T-helper 1 cell treated with Interleukin-12 subunit alpha and Interleukin-12 subunit beta and Interleukin-4 antibody, amounts not matched to agents 30 ng/mL and 1 ng/mL, for 36 hours (primary cell): ENCODE measurements around the gene FAM110C. TPM values are rescaled to one million over a fixed set of nuclear protein-coding genes. Genes with fewer than 3 reads are reported as not detected.
"Not testable (repeated sequence)": the region's sequence is repeated elsewhere in the genome, so short reads cannot be mapped to it uniquely, and the experiment has no call there.

Source experiments
- intact Hi-C: fragments of 100-400 bp; cut with micrococcal nuclease; formaldehyde crosslinking; loops from one replicate; pipeline ENCODE4 v1.15.1; 2024
- total RNA-seq: library from RNA; stranded (reverse); gene quantifications from 2 replicates; pipeline ENCODE4 v1.2.3, GENCODE V29; 2022

The FAM110C gene
- total RNA-seq, 1 donor from 2014 or later: 6.6 TPM

DNA sequence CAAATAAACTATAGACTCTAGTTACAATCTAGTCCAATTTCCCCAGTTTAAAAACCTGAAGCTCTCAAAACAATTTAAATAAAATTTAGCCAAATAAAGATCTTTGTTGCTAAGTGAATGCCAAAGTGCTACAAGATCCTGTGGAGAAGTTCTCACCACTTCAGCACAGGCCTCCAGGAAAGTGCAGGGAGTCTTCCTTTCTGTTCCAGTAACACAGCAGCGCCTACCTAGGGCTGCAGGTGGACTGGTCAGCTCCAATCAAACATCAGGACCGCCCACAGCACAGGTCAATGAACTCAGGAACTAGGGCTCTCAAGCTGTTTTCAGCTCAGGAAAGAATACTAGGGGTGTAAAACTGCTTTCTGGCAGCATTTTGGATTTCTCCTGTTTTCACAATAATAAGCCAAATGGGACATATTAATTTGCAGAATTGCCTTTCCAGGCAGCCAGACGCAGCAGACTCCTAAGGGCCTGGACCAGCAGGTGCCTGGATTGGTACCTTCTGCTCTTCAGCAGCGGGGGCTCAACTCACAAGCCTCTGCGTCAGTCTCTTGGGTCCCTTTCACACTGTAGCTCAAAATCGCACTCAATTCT lies 1.5 kb downstream of the FAM110C start:
- intact Hi-C loops: loop anchor here (1.0 kb wide), 1 partner anchor 12 kb away; no protein-coding TSS in a partner anchor

DNA sequence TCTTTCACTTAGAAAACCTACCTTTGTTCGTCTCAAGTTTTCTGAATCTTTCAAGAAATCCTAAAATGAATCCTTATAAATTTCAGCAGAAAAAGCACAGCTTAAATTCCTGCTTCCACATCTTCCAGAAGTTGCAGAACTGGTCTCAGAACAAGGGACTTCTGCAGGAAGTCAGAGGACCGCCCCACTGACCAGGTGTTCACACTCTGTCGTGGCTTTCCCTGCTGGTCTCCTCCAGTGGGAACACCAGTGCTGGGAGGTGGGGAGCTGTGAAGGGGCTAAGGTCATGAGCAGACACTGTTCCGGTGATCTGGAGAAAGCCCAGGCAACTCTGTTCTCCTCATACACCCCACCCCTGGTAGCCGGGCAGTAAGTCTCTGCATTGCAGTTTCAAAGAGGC lies 3.5 kb downstream of the FAM110C start:
- intact Hi-C loops: no loop called here

DNA sequence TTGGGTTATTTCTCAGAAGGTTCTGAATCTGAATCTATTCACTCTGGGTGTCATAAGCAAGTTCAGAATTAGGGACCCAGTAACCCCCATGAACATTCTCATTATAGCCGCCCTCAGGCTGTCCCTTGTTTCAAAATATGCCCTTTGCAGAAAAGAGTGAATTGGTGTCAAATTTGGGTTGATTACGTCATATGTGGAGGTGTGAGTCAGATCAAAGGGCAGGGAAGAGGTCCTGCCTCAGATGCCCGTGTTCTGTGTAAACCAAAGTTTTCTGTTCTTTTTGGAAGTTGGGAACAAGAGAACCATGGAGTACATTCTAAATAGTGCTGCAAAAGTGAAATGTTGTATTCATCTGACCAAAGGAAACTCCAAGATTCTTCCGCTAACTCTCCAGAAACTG lies 5.8 kb downstream of the FAM110C start:
- intact Hi-C loops: no loop called here

DNA sequence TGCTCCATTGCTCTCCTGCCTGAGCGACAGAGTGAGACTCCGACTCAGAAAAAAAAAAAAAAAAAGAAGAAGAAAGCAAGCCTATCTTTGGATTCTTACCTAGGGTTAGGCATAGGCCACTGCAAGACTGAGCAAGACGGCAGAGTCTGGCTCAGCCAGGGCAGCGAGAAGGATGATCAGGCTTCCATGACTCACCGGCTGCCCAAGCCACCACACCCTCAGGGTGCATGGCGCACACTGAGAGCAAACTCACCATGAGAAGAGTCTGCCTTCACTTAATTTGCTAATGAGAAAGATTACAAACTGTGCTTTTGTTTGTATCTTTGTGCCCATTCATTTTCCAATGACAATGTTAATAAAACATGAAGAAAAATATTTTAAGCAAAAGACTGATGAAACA lies 8.2 kb downstream of the FAM110C start:
- intact Hi-C loops: no loop called here

DNA sequence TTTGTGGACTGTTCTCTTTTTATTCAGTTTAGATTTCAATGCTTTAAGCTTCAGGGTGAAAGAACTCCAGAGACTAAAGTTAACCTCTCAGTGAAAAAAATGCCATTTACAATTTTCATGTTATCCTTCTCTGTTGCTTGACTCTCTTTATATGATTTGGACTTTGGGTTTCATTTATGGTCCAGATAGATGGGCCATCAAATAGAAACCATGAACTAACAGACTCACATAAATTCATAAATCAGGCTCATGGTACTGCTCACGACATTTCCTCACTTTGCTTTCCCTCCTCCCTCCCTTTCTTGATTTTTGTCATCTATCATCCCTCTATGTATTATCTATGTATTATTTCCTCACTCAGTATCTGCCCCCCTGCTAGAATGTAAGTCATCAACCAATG lies 10.0 kb downstream of the FAM110C start:
- intact Hi-C loops: no loop called here

DNA sequence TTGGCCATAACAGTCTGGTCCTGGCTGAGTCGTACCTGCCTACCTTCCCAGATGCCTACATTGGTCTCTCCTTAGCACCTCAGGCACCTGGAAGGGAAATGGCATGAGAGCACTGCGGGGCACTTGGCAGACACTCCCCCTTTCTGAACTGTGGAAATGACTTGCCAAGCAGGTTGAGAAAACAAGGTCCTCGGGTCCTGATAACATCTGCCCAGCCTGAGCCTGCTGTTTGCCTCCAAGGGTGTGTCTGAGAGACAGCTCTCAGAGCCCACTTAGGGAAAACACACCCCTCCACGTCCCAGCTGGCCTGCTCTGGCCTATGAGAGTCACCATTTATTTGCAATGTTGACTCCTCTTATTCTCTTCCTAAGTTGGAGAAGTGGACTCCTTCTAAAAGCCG lies 10.5 kb downstream of the FAM110C start:
- intact Hi-C loops: no loop called here

DNA sequence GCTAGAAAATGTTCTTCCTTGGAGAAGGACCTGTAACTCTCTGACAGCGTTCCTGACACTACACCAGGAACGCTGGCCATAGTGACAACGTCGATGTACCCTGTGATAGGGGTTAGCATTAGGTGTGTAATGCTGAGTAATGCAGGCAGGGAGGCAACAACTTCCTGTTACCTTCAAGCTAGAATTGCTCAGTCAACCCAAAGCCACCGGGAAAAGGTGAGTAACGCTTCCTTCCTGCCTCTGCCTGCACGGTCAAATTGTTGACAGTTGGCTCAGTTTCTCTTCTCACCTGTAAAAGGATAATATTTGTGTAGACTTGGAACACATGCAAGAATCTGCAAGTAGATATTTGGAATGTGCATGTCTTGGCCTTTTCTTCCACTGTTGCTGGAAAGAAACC lies 12.7 kb downstream of the FAM110C start:
- intact Hi-C loops: loop anchor here (1.0 kb wide), 2 partner anchors 9 to 12 kb away; no protein-coding TSS in a partner anchor

DNA sequence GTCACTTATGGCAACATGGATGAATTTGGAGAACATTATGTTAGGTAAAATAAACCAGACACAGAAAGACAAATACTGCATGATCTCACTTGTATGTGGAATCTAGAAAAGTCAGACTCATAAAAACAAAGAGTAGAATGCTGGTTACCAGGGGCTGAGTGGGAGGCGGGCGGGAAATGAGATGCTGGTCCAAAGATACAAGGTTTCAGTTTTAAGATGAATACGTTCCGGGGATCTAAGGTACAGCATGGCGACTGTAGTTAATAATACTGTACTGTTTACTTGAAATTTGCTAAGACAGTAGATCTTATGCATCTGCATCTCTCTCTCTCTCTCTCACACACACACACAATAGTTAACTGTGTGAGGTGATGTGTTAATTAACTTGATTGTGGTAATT lies 14.2 kb downstream of the FAM110C start:
- intact Hi-C loops: no loop called here

DNA sequence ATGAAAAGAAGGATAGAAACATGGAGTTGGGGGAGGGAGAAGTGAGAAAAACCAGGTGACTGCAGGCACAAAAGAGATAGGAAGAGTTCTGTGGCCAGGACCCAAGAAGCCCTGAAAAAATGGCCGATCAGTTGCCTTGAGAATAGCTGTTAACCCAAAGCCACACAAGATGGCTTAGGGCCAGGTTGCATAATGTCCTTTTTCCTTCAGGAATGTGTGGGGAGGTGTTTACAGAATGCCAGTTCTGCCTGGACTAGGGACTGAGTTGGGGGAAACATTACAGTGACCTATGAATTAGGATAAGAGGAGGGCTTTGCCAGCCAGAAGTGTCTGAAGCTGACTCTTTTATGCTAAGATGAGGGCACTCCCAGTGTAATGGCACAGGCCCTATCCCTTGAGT lies 17.1 kb downstream of the FAM110C start:
- intact Hi-C loops: no loop called here

DNA sequence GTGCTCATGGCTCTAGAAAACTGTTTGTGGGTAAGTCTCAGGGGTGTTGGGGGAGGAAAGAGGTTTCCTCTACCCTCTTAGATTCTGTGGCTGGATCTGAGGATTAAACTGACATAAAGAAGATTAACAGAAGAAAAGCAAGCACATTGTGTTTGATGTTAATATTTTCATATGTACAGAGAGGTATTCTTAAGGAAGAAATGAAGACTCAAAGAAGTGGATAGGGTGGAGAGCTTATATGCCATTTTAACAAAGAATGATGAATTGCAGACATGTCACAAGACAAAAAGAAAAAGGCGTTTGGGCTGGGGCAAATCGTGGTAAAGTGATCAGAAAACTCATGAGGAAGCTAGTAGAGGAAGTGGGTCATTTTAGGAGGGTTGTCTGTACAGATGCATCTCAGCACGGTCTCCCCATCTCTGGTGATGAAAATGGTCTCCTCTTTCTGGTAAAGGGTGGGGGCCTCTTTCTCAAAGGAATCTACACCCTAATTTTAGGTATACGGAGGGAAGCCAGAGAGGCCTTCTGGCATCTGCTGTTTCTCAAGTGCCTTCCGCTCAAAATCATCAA lies 17.8 kb downstream of the FAM110C start:
- intact Hi-C loops: no loop called here

DNA sequence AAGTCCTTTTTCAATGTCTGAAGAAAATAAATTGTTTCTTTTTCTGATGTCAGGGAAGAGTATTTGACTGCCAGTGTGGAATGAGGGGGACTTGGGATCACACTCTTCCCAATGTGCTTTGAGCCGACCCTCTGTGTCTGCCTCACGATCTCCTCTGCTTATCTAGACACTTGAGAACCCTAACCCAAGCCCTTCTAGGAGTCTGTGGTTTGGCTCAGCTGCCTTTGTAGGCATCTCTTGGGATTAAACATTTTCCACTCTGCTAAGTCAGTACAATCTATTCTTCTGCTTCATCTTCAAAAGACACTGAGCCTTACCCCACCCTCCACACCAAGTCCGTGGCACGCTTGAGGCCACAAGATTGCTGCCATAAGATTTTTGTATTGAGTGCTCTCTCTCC lies 19.4 kb downstream of the FAM110C start:
- intact Hi-C loops: no loop called here

DNA sequence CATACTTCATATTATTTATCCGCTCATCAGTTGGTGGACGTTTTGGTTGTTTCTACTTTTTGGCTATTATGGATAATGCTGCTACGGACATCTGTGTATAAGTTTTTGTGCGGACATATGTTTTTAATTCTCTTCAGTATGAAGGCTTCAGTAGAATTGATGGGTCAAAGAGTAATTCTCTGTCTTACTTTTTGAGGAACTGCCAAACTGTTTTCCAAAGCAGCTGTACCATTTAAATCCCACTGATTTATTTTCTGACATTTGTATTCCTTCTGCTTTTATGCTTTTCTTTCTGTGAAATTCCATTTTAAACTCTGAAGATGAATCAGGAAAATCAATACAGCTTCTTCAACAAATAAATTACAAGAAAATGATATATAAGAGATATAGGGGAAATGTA lies 20.8 kb downstream of the FAM110C start:
- intact Hi-C loops: no loop called here

DNA sequence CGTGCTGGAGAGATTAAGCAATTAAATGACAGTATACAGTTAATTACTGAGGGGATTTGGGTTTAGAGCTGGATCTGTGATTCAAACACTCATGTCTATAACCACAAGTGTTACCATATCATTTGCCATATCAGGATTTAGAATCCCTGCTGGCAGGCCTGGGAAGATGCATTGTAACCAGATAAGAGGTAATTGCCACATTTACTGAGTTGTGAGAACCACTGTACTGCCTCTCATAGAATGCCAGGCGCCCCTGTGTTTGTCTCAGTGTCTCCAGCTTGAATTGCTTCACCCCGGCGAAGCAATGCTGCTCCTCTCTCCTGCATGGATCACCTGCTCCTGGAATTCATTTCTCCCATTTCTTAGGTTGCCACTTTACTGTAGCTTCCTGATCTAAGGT lies 21.7 kb downstream of the FAM110C start:
- intact Hi-C loops: loop anchor here (1.0 kb wide), 1 partner anchor 9 kb away; no protein-coding TSS in a partner anchor

DNA sequence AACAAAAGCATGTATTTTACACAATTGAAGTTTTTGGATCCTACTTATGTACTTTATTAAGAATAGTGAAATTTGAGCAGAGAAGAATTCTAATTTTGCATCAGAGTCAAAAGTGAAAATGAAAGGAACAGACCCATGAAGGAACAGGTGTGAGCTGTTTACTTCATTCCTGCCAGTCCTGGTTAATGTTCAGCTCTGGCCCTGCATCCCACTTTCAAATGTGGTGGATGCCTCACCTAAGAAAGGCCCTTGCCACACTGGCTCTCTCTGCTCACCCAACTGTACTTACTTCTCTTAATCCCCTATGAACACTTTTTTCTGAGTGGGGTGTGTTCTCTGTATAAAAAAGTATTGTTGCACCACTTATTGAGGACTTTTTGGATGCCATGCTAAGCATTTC lies 22.2 kb downstream of the FAM110C start:
- intact Hi-C loops: loop anchor here (1.0 kb wide), 1 partner anchor 9 kb away; no protein-coding TSS in a partner anchor

DNA sequence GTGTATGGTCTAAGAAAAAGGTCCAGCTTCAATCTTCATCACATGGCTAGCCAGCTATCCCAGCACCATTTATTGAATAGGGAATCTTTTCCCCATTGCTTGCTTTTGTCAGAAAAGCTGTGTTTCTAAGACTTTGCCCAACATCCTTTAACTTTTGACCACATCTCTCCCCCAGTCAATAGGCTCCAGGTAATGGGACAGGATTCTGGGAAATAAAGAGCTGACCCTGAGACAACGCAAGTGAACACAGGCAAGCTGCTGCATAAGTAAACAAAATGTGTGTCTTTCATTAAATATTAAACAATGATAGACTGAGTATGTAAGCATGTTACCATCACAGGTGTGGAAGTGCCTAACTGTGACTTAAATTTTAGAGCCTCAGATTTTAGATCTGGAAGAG lies 23.0 kb downstream of the FAM110C start:
- intact Hi-C loops: no loop called here

DNA sequence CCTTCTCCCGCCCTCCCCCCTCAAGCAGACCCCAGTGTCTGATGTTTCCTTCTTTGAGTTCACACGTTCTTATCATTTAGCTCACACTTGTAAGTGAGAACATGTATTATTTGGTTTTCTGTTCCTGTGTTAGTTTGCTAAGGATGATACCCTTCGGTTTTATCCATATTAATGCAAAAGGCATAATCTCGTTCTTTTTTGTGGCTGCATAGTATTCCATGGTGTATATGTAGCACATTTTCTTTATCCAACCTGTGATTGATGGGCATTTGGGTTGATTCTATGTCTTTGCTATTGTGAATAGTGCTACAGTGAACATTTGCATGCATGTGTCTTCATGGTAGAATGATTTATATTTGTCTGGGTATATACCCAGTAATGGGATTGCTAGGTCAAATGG lies 24.1 kb downstream of the FAM110C start:
- intact Hi-C loops: not testable (repeated sequence)

DNA sequence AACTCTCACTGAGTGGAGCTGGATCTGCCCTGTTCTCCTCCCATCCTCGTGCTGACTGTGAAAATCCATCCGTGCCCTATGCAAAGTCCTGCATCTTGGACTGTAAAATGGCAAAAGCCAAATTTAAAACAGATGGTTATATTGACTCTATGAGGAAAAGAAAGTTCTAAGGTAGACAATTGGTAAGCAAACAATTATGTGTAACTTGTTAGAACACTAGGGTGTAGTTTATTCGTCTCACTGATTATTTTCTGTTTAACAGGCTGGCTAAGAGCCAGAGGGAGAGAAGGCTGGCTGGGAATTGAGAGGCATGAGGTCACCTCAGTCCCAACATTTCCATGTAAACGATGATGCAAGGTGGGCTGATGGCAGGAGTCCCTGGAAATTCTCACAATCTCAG lies 26.0 kb downstream of the FAM110C start:
- intact Hi-C loops: not testable (repeated sequence)

DNA sequence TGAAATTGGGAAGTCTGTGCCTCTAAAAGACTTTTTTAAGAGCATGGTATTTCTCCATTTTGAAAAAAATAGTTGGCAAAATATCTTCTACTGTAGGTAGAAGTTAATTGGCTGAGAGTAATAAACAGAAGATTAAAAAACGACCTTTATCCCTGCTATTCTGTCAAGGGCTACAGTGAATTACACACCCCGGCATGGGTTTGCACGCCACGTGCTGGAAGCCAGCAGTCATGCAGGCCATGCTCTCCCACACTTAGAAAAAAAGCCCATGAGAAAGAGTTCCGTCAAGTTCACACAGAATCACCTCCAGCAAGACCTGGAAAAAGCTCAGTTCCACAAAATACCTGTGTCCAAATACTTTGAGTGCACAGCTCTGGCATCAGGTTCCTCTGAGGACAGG lies 26.8 kb downstream of the FAM110C start:
- intact Hi-C loops: no loop called here

DNA sequence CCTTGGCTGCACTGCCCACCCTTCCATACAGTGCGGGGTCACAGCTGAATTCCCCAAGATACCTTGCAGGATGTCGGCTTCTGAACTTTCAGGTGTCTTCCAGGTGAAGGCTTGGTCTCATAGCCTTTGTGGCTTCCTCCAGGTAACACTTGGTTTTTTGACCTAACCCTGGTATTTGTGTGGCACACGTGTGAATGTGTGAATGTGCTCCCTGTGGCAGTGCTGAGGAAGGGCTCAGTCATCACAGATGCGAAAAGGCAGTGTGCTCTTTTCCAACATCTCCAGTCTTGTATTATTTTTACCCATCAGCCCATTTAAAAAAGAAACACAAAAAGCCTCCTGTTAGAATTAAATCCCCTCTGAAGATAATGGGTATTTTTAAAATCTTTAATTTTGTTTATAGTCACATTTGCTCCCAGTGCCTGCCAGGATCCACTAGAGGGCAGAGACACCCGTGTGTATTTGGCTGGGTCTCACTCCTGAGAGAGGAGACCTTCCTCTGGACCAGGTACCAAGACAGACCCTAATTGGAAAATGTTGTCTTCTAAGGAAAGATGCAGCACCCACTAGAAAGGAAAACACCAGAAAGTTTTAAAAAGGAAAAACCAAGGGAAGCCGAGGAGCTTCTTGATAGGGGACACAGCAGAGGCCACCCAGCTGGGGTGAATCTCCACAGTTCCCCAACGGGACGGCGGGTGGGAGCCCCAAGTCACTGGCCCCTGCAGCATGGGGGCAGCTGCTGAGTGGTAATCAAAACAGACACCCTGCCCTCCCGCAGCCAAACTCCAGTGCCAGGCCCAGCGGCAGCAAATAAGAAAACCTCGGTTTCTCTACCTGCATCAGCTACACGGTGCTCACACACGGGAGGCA lies 27.7 kb downstream of the FAM110C start:
- intact Hi-C loops: no loop called here

DNA sequence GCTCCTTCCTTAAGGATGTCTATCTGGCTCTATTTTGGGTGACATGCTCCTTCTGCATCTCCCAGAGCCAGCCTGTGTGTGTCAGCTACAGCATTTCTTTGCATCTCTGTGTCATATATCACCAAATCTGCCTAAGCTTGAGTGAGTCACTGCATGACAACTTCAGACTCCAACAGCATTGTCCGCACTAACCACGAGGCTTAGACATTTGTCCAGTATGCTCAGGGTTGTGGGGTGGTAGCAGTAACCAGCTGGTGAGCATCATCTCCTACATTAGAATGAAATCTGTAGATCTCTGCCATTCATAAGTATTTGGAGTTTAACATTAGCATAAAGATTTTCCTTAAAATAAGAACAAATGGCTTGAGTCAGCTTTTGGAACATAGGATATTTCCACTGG lies 30.4 kb downstream of the FAM110C start:
- intact Hi-C loops: not testable (repeated sequence)

DNA sequence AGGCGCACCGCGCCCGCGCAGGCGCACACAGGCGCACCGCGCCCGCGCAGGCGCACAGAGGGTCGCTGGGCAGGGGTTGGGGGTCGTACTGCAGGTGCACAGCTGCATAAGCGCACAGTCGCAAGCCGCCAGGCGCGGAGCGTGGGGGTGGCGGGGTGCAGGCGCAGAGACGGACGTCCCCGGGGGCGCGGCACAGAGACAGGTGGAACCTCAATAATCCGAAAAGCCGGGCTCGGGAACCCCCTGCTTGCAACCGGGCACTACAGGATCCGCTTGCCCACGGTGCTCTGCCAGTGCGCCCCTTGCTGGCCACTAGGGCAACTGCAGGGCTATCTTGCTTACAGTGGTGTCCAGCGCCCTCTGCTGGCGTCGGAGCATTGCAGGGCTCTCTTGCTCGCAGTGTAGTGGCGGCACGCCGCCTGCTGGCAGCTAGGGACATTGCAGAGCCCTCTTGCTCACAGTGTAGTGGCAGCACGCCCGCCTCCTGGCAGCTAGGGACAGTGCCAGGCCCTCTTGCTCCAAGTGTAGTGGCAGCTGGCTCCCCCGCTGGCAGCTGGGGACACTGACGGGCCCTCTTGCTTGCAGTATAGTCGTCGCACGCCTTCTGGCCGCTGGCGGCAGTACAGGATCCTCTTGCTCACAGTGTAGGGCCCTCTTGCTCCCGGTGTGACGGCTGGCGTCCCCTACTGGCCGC lies 34.9 kb downstream of the FAM110C start:
- intact Hi-C loops: no loop called here
